Measurements from ENCODE around the gene TAOK1.

TAOK1 gene

GRCh38 chr17:29597361-29598172 is 207.4 kb downstream of the TAOK1 start:
- DNase-seq, result no peak

Measured in SHP77 (cell line).